NCI-H460 (cell line): ENCODE measurements around the gene TEX14. TPM values are rescaled to one million over a fixed set of nuclear protein-coding genes. Genes with fewer than 3 reads are reported as not detected.

Experiments
- DNase-seq: peaks from one replicate; pipeline ENCODE4 v3.0.0-alpha.2; 2016; ENCODE audit warnings: low read depth; ENCODE audit errors: extremely low read depth
- total RNA-seq: library from RNA; depleted of rRNA; stranded (reverse); fragments of >200 nt; shearing (Covaris generic); gene quantifications from 2 replicates; pipeline ENCODE4 v1.2.3, GENCODE V29; 2014

TEX14 gene
- total RNA-seq, 1 experiment from 2014 or later, result 0.10 TPM

DNA sequence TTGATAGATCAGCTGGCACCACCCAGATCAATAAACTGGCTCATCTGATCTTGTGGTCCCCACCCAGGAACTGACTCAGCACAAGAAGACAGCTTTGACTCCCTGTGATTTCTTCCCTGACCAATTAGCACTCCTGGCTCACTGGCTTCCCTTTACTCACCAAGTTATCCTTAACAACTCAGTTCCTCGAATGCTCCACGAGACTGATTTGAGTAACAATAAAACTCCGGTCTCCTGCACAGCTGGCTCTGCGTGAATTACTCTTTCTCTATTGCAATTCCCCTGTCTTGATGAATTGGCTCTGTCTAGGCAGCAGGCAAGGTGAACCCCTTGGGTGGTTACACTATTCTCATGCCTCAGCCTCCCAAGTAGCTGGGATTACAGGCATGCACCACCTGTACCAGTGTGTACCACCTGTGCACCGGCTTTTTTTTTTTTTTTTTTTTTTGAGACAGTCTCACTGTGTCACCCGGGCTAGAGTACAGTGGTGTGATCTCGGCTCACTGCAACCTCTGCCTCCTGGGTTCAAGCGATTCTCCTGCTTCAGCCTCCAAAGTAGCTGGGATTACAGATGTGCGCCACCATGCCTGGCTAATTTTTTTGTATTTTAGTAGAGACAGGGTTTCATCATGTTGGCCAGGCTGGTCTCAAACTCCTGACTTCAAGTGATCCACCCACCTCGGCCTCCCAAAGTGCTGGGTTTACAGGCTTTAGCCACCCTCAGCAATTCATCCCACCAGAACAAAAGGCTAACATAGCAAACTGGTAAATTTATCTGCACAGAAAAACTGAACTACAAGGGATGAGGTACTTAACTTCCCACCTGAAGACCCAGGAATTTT, 33.7 kb downstream of the TEX14 start:
- peak; percentile 30 for DNase-seq

DNA sequence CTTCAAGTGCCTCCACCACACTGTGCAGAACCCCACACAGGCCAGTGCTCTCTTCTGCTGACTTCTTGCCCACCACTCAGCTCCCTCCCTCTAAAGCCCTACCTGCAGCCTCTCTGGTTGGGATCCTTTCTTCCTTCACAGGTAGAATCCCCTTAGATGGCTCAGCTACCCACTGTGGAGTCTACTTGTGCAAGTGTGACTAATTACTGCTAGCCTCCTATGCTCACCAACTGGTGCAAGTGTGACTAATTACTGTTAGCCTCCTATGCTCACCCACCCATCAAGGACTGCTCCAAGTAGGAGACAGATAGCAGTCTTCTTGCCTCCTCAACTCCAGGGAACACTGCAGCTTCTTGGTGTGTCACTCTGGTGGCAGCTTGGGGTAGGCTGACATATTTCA, 43.6 kb downstream of the TEX14 start:
- DNase-seq, result no peak

DNA sequence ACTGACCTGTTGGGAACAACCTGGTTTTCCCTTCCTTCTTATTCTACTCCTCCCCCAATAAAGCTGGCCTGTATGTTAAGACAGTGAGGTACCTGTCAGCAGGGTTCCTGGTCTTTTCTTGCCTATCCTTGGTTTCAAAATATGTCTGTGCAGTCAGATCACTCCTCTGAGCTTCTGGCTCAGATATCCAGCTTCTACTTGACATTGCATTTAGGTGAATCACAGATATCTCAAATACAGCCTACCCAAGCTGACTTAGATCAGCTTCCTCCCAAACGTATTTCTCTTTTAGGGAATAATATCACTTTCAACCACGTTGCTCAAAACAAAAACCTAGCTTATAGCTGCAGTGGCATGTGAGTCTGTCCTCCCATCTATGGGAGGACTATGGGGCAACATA, 48.7 kb downstream of the TEX14 start:
- DNase-seq, result no peak

DNA sequence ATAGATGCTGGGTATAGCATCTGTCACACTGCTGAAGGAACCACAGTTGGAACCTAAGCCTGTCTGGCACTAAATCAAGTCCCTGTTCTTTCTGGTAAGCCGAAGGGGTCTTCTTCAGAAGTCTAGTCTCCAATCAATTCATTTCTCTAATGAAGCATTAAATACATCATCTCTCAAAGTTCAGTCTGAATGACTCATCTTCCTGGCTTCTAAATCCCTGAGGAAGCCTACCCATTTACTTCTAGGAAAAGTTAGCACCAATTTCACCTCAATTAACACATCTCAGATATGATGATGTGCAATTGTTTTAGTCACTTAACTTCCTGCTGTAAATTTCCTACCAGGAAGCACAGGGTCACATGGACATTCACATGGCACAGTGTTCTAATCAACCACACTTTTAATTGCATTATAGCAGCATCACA, 49.9 kb downstream of the TEX14 start:
- no peak for DNase-seq

DNA sequence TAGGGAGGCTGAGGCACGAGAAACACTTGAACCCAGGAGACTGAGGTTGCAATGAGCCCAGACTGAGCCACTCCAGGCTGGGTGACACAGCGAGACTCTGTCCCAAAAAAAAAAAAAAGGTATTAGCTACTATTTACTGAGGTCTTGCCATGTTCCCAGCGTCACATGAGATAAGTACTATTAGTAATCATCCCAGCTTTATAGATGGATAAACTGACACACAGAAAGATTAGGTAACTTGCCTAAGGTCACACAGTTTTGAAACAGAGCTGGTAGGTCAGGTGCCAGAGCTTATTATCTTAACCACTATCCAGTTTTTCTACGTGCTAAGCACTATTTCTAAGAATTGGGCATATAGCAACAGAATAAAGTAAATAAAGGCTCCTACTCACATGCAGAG, 51.6 kb downstream of the TEX14 start:
- DNase-seq, result no peak

GRCh38 chr17:58639681-58640080, 52.2 kb downstream of the TEX14 start:
- DNase-seq, result no peak

DNA sequence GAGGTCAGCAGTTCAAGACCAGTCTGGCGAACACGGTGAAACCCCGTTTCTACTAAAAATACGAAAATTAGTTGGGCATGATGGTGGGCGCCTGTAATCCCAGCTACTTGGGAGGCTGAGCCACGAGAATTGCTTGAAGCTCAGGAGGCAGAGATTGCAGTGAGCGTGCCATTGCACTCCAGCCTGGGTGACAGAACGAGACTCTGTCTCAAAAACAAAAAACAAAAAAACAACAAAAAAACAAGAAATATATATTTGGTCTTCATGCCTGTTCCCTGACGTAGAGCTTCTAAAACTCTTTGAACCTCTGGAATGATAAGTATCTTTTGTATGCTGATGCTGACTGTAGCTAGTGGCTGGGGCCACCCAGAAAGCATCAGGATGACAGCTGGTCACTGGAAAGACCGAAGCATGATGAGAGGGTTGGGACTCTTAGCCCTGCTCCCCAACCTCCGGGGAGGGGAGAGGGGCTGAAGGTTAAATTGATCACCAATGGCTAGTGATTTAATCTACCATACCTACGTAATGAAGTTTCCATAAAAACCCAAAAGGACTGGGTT, 54.8 kb downstream of the TEX14 start:
- DNase-seq, result no peak

DNA sequence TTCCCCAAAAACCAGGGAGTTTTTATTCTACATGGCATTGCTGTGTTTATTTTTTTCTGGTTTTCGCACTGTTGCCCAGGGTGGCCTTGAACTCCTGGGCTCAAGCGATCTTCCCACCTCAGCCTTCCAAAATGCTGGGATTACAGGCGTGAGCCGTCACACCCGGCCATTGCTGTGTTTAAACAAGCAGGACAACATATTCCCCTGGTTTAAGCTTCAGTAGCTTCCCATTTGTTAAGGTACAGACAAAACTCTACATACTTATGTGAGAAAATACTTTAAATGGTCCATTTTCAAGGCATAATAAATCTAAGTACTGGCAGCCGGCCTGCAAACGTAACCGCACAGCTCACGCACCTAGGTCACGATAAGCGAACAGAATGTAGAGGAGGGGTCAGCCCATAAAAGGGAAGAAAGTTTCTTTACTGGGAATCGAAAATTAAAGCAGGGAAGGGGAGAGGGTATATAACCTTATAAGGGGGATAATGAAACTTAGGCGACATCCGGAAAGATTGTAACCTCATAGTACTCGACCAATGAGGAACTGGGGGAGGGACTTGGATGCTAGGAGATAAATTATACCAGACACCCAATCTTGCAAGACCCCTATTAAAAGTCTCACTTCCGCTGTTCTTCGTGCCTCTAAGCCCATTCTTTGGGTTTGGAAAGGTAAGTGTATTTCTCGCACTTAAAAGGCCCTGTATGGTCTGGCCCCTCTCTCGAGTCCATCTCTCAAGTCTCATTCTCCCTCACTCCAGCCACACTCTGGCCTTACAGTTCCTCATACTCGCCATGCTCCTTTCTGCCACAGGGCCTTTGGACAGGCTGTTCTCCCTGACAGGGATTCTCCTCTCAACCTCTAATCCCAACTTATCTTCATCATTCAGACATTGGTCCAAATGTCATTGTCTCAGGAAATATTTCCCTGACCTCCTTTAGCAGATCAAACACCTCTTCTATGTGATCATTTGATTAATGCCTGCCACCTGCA, 59.2 kb downstream of the TEX14 start:
- DNase-seq, result no peak

- DNase-seq, result peak; percentile 98
Measured at GRCh38 chr17:58631523-58632323, 60.1 kb downstream of the TEX14 start.

GRCh38 chr17:58630883-58631522, 60.8 kb downstream of the TEX14 start:
- DNase-seq, result no peak

- no peak for DNase-seq
Measured at GRCh38 chr17:58626905-58627304, 64.9 kb downstream of the TEX14 start.

DNA sequence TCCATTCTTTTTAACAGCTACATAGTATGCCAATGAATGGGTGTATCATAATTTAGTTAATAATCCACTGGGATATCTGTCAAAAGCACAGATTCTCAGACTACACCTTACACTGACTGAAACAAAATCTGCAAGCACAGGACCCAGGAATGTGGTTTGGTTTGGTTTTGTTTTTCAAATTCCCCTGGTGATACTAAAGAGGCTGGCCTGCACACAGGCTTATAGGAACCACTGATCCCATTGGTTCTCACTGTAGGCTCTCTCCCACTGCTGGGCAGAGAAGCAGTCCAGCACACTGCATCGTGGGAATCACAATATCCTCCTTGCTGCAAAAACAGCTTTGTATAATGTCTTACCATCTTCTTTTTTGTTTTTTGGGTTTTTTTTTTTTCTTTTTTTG, 67.1 kb downstream of the TEX14 start:
- no peak for DNase-seq

DNA sequence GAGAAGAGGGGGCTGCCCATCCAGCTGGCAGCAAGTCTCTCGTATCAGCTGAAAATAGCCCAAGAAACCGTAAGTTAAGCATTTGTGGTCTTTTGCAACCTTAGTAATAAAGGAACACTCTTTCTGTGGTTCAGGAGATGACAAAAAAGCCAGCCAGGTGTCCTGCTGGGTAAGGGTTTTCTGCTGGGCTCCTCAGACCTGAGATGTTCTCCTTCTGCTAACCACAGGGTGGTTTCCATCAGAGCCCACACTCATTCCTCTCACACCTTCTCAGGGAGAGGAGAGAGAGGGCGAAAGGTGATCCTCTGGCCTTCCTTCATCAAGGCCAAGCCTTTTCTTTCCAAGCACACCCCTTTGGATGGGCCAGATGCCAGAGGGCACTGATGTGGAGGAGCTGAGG, 70.7 kb downstream of the TEX14 start:
- no peak for DNase-seq

- DNase-seq, result no peak
Measured at GRCh38 chr17:58618336-58618735, 73.5 kb downstream of the TEX14 start.

DNA sequence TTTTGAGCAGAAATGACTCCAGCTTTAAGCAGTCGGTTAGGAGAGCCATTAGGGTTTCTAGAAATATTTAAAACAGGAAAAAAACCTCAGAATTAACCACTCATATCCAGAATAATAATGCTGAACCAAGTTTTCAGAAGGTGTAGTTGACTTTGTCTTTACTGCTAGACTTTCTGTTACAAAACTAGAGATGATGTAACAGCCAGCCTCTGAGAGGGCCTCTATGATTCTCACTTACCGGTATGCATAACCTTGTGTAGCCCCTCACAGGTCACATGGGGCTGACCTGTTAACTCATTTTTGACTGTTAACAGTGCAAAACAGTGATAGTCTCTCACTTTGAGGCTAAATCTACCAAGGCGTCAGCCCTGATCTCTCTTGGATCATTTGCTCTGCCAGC, 74.3 kb downstream of the TEX14 start:
- DNase-seq, result no peak

DNA sequence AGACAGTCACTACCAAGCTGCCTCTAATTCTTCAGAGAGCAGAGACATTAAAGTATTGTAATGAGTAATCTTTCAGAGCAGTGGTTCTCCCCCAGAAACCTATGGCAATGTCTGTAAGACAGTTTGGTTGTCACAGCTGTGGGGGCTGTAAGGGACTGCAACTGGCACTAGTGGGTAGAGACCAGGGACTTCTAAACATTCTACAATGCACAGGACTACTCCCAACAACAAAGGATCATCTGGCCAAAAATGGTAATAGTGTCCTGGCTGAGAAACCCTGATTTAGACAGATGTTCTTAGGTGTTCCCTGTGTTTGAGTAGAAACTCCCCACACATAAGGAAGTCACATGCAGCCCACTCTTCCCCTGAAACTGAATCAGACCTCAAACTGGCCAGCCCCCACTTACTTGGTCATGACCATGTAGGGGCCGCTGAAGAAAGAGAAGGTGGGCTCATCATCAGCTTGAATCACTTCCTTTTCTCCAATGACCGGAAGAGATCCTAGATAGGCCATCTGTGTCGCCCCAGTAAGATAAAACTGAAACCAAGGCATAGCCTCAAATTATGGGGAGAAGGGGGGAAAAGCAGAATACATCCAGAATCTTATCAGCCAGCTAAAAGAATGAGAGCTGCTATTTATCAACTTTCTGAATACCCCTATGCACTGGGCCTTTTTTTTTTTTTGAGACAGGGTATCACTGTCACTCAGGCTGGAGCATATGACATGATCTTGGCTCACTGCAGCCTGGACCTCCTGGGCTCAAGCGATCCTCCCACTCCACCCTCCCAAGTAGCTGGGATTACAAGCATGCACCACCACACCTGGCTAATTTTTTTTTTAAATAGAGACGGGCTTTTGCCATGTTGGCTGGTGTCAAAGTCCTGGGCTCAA, 75.8 kb downstream of the TEX14 start:
- no peak for DNase-seq

GRCh38 chr17:58614859-58615459, 76.9 kb downstream of the TEX14 start:
- DNase-seq, result no peak

DNA sequence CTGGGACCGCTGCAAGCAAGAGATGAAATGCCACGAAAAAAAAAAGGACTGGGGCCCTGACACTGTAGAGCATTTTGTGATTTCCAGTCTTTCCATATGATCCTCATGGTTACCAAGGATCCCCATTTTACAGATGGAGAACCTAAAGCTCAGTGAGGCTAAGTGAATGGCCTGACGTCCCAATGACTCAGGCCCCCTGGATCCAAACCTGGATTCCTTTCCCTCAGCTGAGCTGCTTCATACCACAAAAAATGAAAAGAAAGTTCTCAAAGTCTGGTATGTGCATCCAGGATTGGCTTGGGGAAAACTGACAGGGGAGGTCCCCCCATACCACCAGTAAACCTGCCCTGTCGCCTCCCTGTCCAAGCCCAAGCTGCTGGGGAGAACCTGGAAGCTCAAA, 80.5 kb downstream of the TEX14 start:
- no peak for DNase-seq

- DNase-seq, result no peak
Measured at GRCh38 chr17:58606934-58607333, 84.9 kb downstream of the TEX14 start.
